GM18499 (cell line): ENCODE measurements around the gene ST7.

Source experiments
- ATAC-seq: cut with Tn5 transposase; IDR thresholded peaks from one replicate; pipeline ENCODE4 v1.9.1; 2021; ENCODE audit warnings: moderate number of reproducible peaks; ENCODE audit not compliant: insufficient read depth, unreplicated experiment

The ST7 gene

GRCh38 chr7:117202511-117202910, 249.2 kb downstream of the ST7 start:
- ATAC-seq: no peak

DNA sequence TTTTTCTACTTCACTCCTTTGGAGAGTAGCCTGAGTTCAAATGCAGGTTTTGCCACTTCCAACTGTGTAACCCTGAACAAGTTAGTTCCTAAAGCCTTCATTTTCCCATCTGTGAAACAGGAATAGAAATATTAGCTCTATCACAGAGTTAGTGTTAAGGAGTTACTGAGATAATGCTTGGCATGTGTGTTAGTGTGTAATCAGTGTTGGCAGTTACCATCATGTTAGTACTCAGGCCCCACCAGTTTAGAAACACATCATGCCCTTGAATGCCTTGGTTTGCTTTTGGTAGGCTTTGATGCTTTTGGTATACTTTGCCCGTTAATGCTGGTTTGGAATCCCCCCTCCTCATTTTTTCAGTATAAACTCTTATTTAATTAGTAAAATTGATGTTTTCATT, 249.9 kb downstream of the ST7 start:
- no peak for ATAC-seq

DNA sequence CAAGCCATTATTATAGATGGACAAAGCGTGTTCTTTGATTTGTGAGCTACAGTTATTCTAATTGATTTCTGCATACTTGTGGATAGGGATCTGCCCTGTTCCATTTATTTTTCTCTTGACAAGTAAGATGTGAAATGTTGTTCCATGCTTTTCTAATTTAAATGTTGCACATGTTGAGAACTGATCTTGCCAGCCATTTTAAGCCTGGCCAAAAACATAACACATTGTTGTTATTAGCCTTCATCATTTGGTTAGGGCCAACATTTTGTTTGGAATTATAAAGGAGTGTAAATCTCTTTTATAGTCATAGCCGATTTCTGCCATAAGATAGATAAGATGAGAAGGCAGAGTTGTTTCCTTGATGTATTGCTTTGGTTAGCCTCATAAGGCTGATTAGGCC, 252.6 kb downstream of the ST7 start:
- ATAC-seq: no peak

- ATAC-seq: no peak
Observed at GRCh38 chr7:117208257-117208656, 255.0 kb downstream of the ST7 start.

- ATAC-seq: no peak
Observed at GRCh38 chr7:117210397-117210796, 257.1 kb downstream of the ST7 start.

DNA sequence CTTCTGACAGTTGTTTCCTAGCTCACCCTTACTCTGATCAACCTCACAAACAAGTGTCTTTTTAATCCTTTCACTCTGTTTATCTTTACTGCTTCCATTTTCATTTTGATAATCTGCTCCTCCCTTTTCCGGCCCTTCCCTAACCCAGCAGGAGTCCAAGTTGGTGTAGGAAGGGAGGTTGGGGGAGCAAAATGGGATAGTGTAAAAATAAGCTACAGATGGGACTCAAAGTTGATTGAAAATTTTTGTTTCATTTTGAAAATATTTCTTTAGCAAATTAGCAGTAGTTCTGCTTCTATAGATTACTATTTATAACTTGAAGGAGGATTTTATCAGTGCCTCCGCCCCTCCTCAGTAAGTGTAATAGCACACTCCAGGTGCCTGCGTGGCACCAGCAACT, 257.6 kb downstream of the ST7 start:
- no peak for ATAC-seq

DNA sequence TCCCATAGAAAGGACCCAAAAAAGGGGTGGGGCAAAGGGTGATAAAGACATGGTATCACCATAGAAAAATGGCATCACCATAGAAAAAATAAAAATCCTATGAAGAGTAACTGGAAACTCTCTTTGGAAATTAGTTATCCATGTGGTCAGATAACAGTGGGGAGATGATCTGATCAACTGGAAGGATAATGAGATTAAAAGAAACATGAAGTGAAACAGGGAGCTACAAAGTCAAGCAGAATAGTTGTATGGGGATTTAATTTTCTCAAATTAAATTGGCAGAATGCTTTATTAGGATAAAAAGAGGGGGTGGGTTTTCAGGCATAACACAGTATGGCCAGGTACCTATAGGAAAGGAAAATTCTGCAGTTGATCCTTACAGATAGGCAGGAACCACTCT, 258.3 kb downstream of the ST7 start:
- no peak for ATAC-seq

DNA sequence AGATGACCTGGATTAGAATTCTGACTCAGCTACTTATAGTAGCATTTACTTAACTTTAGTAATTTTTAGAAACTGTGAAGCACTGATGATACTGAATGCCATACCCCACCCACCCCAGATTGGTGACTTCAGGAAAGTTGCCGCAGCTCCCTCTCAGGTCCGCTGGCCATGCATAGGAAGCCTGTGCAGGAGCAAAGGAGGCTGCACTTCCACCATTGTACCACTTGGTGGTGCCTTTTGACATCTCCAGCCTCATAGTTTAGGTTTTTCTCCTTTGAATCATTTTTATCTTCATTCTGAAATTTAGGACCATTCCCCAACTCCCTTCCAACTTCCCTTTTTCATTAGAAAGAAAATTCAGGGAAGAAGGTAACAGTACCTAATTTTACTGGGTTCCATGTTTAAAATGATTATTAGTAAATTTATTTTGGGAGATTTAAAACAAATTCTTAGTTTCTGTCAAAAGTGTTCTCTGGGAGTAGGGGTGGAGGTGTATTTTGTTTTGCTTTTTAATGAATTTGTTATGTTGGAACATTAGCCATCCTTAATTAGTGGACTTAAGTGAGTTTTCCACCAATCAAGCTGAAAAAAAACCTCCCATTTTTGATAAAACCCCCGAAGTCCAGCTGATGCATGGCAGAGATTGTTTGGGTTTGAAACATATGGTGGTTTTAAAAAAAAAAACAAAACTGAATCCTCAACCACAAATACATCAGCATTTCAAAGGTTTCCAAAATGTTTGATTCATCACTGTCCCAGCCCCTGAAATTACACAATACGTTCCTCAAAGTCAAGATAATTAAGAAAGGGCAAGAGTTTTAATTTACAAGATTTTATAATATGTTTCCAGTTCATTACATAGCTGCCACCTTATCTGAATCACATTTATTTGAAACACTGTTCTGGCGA, 259.9 kb downstream of the ST7 start:
- ATAC-seq: peak; percentile 73

DNA sequence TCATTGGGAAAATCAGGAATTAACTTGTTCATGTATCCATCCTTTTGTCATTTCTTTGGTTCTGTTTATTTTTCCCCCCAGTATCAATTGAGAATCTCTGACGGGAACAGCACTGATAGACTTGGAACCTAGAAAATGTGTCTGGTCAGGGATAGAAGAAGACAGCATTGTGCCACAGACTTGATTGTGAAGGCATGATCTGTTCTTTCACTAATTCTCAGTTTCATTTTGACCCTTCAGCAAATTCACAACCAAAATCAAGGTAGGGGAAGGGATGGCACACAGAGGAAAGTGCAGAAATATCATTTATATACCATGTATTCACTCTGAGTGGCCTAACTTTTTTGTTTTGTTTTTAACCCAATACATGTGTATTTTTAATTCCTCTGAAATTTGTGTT, 262.7 kb downstream of the ST7 start:
- no peak for ATAC-seq

DNA sequence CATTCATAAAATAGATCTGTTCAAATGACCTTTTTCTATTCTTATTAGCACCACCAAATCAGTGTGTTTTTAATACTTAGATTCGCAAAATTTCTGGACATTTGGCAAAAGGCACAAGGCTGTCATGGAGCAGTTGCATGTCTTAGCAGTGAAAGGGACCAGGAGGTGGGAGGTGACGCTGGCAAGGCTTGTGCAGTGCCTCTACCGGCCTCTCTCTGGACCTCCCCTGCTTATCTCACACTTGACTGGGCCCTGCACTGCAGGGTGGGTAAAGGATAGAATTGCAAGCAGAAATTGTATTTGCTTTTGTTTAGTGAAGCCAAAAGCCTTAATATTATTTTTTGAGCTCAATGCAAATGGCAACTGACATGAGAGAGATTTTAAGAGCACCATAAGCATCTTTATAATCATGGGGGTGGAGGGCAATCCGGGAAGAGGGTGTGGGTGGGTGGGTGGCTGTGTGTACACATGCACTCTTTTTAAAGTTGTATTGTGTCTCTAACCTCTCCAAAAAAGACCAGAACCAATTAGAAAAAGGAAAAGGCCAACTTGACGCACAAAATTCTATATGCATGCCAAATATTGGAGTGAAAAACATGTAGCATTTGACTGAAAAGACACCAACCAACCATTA, 263.3 kb downstream of the ST7 start:
- no peak for ATAC-seq

- ATAC-seq: no peak
Observed at GRCh38 chr7:117217106-117218035, 264.1 kb downstream of the ST7 start.

- ATAC-seq: no peak
Observed at GRCh38 chr7:117218700-117219099, 265.4 kb downstream of the ST7 start.

- no peak for ATAC-seq
Observed at GRCh38 chr7:117219485-117219884, 266.2 kb downstream of the ST7 start.

GRCh38 chr7:117220836-117221235, 267.5 kb downstream of the ST7 start:
- no peak for ATAC-seq

DNA sequence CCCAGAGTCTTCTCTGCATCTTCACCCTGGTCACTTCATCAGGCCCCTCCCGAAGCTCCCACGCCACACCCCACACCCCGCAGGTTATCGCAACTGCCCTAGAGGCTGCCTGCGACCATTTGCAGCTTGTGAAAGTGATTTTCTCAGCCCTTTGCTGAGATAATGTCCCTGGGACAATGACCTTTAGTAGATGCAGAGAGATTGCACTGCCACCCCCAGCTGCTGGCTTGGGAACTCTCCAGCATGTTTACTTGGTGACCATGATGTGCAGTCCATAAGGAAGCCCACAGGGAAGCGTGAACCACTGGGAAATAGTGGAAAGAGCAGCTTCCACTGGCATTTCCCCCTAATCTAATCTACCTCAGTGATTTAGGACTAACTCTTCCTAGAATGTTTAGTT, 272.2 kb downstream of the ST7 start:
- no peak for ATAC-seq

- no peak for ATAC-seq
Observed at GRCh38 chr7:117227091-117227490, 273.8 kb downstream of the ST7 start.

DNA sequence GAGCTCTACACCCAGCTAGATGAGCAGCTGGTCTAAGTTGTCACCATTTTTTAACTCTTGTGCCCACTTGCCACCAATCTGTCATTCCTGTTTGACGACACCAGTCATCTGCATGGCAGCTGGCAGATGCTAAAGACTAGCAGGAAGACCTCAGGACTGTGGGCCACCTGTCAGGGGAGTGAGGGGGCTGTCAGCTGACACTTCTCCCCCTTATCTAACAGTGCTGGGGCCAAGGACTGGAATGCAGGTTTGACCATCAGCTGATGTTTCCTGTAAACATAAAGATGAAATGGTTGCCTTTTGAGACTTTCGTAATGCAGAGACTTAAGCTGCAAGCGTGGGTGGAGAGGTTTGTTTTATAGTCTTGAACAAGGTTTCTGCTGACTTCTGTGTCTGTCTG, 276.0 kb downstream of the ST7 start:
- no peak for ATAC-seq

- peak; percentile 60 for ATAC-seq
Observed at GRCh38 chr7:117230276-117231046, 277.2 kb downstream of the ST7 start.

DNA sequence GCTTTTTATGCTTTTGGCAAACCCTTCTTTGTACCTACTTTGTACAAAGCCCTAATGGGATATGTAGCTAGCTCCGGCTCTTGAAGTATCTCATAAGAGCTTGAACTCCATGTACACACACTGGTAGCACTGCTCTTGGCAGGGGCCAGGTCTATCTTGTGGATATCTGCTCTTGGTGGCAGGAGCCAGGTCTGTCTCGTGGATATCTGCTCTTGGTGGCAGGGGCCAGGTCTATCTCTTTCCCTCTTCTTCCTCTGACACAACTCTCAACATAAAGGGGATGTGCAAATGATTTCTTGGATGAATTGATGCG, 277.7 kb downstream of the ST7 start:
- no peak for ATAC-seq

DNA sequence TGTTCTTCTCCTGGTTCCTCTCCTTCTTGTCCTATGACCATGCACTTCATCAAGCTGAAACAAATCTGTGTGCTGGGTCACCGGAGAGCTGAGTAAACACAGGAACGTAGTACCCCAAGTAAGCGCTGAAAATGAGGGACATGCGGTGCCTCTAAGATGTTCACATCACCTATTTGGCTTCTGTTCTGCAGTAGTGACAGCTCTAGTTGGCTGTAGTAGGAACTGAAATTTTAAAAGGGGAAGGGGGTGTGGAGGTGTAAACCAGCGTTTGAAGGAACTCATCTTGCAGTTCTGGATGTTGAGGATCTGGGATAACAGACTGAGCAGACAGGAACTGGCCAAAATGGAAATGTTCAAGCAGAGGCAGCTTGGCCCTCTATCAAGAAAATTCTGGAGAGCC, 284.3 kb downstream of the ST7 start:
- ATAC-seq: no peak
